ENCODE measurements around the gene MT1B. TPM values are rescaled to one million over a fixed set of nuclear protein-coding genes. Genes with fewer than 3 reads are reported as not detected.

Gene MT1B
- polyA plus RNA-seq, 1 of the 3 experiments (the other 2 are of a cell fraction), result not detected

DNA sequence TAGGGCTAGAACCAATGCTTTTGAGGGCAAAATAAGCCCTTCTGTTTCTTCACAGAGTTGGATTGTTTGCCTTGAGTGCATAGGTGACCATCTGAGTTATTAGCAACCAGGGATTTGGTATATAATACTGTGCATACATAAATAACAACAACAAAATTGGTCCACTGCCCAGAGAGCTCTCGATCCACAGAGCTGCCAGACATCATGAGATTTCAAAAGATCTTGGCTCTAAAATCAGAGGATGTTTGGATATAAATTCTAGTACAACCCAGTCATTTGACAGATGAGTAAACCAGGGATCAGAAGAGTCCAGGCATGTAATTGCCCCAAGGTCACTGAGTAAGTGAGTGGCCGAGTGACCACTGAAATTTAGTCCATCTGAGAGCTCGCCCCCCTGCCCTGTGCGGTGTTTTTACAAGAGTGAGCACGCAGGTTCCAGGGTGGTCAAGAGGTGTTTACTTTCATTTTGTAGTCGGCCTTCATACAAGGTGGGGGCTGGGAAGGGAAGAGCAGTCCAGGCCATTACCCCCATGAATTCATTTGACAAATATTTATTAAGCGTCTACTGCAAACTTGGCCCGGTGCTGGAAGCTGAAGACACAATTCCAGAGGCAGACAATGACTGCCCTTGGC is 45.1 kb upstream of the MT1B start:
- no peaks in the 10 kb centered on the region for H3K9me3 ChIP-seq
- H3F3A ChIP-seq (replicated peaks; ENCODE audit: insufficient read depth), result peaks cover 54% of the 10 kb centered on the region
- no peaks in the 10 kb centered on the region for H3K36me3 ChIP-seq (replicated peaks in 1 of 2; ENCODE audit: control insufficient read depth in 1 of 2, insufficient read depth in 2 of 2, low read length in 1 of 2)
- 46% methylated on average over 8 of the region's 8 CpGs for WGBS (ENCODE audit: low lambda C conversion rate)
- H3K79me2 ChIP-seq (ENCODE audit: insufficient read depth), result peaks cover 29% of the 10 kb centered on the region
- no peak overlapping the region for H3K4me3 ChIP-seq (ENCODE audit: low read depth in 2 of 2, low read length in 1 of 2)
- ChIA-PET CTCF (interaction anchor here (1.1 to 8.2 kb wide), 3 partner anchors 43 to 183 kb away, joined by 3 to 138 read pairs (median 3); no protein-coding TSS in a partner anchor), POLR2A (no interaction called here)
- H4K20me1 ChIP-seq (ENCODE audit: insufficient read depth), result no peaks in the 10 kb centered on the region; the same call in 1 of the 2 replicates
- H3K27me3 ChIP-seq (ENCODE audit: insufficient read depth), result no peaks in the 10 kb centered on the region
- peaks cover 35 to 45% of the 10 kb centered on the region in 2 experiments; a peak in 3 of 4 replicates for H3K4me1 ChIP-seq (ENCODE audit: control insufficient read depth in 1 of 2, insufficient read depth in 2 of 2, low read depth in 1 of 2, low read length in 1 of 2)
- peak overlapping the region; percentile 86 to 96 for H3K27ac ChIP-seq (ENCODE audit: low read depth in 2 of 2, low read length in 1 of 2)
- H3K9ac ChIP-seq, result peak overlapping the region; percentile 90
- peak overlapping the region; percentile 88 for H3K4me2 ChIP-seq
- no peak for DNase-seq
- peak overlapping the region; percentile 43 for H2AFZ ChIP-seq (ENCODE audit: low read depth)
- H3K9me2 ChIP-seq, result no peaks in the 10 kb centered on the region
- TF ChIP-seq, protein P1, sequence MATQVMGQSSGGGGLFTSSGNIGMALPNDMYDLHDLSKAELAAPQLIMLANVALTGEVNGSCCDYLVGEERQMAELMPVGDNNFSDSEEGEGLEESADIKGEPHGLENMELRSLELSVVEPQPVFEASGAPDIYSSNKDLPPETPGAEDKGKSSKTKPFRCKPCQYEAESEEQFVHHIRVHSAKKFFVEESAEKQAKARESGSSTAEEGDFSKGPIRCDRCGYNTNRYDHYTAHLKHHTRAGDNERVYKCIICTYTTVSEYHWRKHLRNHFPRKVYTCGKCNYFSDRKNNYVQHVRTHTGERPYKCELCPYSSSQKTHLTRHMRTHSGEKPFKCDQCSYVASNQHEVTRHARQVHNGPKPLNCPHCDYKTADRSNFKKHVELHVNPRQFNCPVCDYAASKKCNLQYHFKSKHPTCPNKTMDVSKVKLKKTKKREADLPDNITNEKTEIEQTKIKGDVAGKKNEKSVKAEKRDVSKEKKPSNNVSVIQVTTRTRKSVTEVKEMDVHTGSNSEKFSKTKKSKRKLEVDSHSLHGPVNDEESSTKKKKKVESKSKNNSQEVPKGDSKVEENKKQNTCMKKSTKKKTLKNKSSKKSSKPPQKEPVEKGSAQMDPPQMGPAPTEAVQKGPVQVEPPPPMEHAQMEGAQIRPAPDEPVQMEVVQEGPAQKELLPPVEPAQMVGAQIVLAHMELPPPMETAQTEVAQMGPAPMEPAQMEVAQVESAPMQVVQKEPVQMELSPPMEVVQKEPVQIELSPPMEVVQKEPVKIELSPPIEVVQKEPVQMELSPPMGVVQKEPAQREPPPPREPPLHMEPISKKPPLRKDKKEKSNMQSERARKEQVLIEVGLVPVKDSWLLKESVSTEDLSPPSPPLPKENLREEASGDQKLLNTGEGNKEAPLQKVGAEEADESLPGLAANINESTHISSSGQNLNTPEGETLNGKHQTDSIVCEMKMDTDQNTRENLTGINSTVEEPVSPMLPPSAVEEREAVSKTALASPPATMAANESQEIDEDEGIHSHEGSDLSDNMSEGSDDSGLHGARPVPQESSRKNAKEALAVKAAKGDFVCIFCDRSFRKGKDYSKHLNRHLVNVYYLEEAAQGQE (IDR thresholded peaks at IDR 0.05; ENCODE audit: low read depth, low read length), result no peak
- TF ChIP-seq CHD2 (IDR thresholded peaks at IDR 0.05; ENCODE audit: low read length, partially characterized antibody) (no peak), ELF1 (IDR thresholded peaks at IDR 0.05) (no peak), TCF12 (IDR thresholded peaks at IDR 0.05) (no peak; the same call in 1 of the 2 replicates), MXI1 (IDR thresholded peaks at IDR 0.05; ENCODE audit: low read depth, low read length) (no peak), RAD21 (IDR thresholded peaks at IDR 0.05; ENCODE audit: low read length) (no peak), RFX5 (IDR thresholded peaks at IDR 0.05; ENCODE audit: low read length) (no peak), JUND (IDR thresholded peaks at IDR 0.05) (no peak; the same call in none of the 2 replicates), SIN3A (IDR thresholded peaks at IDR 0.05; ENCODE audit: borderline replicate concordance, low read depth, low read length) (no peak), EZH2phosphoT487 (IDR thresholded peaks at IDR 0.05; ENCODE audit: borderline replicate concordance, low read depth) (no peak), GATA2 (CRISPR knock-in tag; IDR thresholded peaks at IDR 0.05) (no peak), EP300 (IDR thresholded peaks at IDR 0.05; ENCODE audit: borderline replicate concordance in 1 of 2, low read depth in 1 of 2, low read length in 1 of 2) (peak in 1 of 2 experiments; percentile 17; a peak in 1 of 4 replicates), FOXM1 (IDR thresholded peaks at IDR 0.05; ENCODE audit: low read depth) (no peak), MEF2A (IDR thresholded peaks at IDR 0.05; ENCODE audit: borderline replicate concordance, low read depth) (no peak), RCOR1 (IDR thresholded peaks at IDR 0.05; ENCODE audit: low read length) (no peak), RXRA (IDR thresholded peaks at IDR 0.05; ENCODE audit: borderline replicate concordance, low read depth) (no peak), FOSL2 (IDR thresholded peaks at IDR 0.05; ENCODE audit: borderline replicate concordance, low read depth) (peak; percentile 24; the same call in 1 of the 2 replicates), POLR2AphosphoS5 (IDR thresholded peaks at IDR 0.05; ENCODE audit: low read depth, low read length) (no peak), NFIC (IDR thresholded peaks at IDR 0.05; ENCODE audit: borderline replicate concordance) (peak; percentile 62; the same call in 1 of the 2 replicates), NRF1 (IDR thresholded peaks at IDR 0.05; ENCODE audit: low read depth, low read length) (no peak), TEAD4 (IDR thresholded peaks at IDR 0.05; ENCODE audit: borderline replicate concordance, insufficient read depth) (no peak), YY1 (IDR thresholded peaks at IDR 0.05; ENCODE audit: low read depth) (no peak), SMC3 (IDR thresholded peaks at IDR 0.05; ENCODE audit: low read depth, low read length) (no peak), GABPA (IDR thresholded peaks at IDR 0.05; ENCODE audit: low read depth) (no peak)
- TF ChIP-seq, protein P2, sequence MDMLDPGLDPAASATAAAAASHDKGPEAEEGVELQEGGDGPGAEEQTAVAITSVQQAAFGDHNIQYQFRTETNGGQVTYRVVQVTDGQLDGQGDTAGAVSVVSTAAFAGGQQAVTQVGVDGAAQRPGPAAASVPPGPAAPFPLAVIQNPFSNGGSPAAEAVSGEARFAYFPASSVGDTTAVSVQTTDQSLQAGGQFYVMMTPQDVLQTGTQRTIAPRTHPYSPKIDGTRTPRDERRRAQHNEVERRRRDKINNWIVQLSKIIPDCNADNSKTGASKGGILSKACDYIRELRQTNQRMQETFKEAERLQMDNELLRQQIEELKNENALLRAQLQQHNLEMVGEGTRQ (IDR thresholded peaks at IDR 0.05; ENCODE audit: borderline replicate concordance, low read depth, low read length), result no peak
- TF ChIP-seq, protein P3, sequence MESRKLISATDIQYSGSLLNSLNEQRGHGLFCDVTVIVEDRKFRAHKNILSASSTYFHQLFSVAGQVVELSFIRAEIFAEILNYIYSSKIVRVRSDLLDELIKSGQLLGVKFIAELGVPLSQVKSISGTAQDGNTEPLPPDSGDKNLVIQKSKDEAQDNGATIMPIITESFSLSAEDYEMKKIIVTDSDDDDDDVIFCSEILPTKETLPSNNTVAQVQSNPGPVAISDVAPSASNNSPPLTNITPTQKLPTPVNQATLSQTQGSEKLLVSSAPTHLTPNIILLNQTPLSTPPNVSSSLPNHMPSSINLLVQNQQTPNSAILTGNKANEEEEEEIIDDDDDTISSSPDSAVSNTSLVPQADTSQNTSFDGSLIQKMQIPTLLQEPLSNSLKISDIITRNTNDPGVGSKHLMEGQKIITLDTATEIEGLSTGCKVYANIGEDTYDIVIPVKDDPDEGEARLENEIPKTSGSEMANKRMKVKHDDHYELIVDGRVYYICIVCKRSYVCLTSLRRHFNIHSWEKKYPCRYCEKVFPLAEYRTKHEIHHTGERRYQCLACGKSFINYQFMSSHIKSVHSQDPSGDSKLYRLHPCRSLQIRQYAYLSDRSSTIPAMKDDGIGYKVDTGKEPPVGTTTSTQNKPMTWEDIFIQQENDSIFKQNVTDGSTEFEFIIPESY (IDR thresholded peaks at IDR 0.05; ENCODE audit: borderline replicate concordance, low read depth), result no peak
- TF ChIP-seq, protein P4, sequence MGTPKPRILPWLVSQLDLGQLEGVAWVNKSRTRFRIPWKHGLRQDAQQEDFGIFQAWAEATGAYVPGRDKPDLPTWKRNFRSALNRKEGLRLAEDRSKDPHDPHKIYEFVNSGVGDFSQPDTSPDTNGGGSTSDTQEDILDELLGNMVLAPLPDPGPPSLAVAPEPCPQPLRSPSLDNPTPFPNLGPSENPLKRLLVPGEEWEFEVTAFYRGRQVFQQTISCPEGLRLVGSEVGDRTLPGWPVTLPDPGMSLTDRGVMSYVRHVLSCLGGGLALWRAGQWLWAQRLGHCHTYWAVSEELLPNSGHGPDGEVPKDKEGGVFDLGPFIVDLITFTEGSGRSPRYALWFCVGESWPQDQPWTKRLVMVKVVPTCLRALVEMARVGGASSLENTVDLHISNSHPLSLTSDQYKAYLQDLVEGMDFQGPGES (IDR thresholded peaks at IDR 0.05; ENCODE audit: low read depth, low read length), result no peak
- TF ChIP-seq, protein P5, sequence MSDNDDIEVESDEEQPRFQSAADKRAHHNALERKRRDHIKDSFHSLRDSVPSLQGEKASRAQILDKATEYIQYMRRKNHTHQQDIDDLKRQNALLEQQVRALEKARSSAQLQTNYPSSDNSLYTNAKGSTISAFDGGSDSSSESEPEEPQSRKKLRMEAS (IDR thresholded peaks at IDR 0.05; ENCODE audit: low read depth), result no peak
